ENCODE data around the gene ECI2. TPM values are rescaled to one million over a fixed set of nuclear protein-coding genes. Genes with fewer than 3 reads are reported as not detected.
"Not testable (repeated sequence)": the region's sequence is repeated elsewhere in the genome, so short reads cannot be mapped to it uniquely, and the experiment has no call there.

ECI2 gene
- total RNA-seq, 1 experiment from 2014 or later = 24.6 TPM

- no TSS peak for BruUV-seq (replicated peaks)
- no peak for DNase-seq
- no peak overlapping the region for H3K4me3 Mint-ChIP-seq (ENCODE audit: unreplicated experiment)
- intact Hi-C loops (cut with micrococcal nuclease; ENCODE audit: unreplicated experiment) = no loop called here
- H3K27ac Mint-ChIP-seq (ENCODE audit: unreplicated experiment) = no peak overlapping the region
- ChIA-PET CTCF (no interaction called here), POLR2A (no interaction called here)
- Histone ChIP-seq H3K4me1 (no peaks in the 10 kb centered on the region), H3K4me3 (ENCODE audit: low read depth, low read length) (no peak overlapping the region), H3K9me3 (no peaks in the 10 kb centered on the region), H3K27me3 (replicated peaks; ENCODE audit: control insufficient read depth, insufficient read depth, low read length) (no peaks in the 10 kb centered on the region), H3K36me3 (ENCODE audit: control insufficient read depth, insufficient read depth, low read length) (no peaks in the 10 kb centered on the region)
- no peaks in the 10 kb centered on the region for H3K36me3 Mint-ChIP-seq (ENCODE audit: insufficient read depth, unreplicated experiment)
- TF ChIP-seq CTCF (IDR thresholded peaks at IDR 0.05; ENCODE audit: insufficient read depth in 1 of 2, low read depth in 1 of 2, low read length in 1 of 2, severe bottlenecking in 1 of 2, unreplicated experiment in 1 of 2) = no peak
- no peaks in the 10 kb centered on the region for H3K9me3 Mint-ChIP-seq (ENCODE audit: unreplicated experiment)
- H3K4me1 Mint-ChIP-seq (ENCODE audit: low read depth, unreplicated experiment) = no peaks in the 10 kb centered on the region
- H3K27me3 Mint-ChIP-seq (ENCODE audit: insufficient read depth, unreplicated experiment) = no peaks in the 10 kb centered on the region
Measured at GRCh38 chr6:4091941-4092340, 43.4 kb downstream of the ECI2 start.

- H3K27ac Mint-ChIP-seq (ENCODE audit: unreplicated experiment); H3K4me1 Mint-ChIP-seq (ENCODE audit: low read depth, unreplicated experiment); H3K36me3 Mint-ChIP-seq (ENCODE audit: insufficient read depth, unreplicated experiment); H3K4me1 ChIP-seq; POLR2A ChIA-PET; intact Hi-C loops (cut with micrococcal nuclease; ENCODE audit: unreplicated experiment); CTCF ChIA-PET; H3K36me3 ChIP-seq (ENCODE audit: control insufficient read depth, insufficient read depth, low read length); H3K9me3 Mint-ChIP-seq (ENCODE audit: unreplicated experiment); BruUV-seq (replicated peaks); DNase-seq; H3K4me3 Mint-ChIP-seq (ENCODE audit: unreplicated experiment); H3K9me3 ChIP-seq; H3K27me3 Mint-ChIP-seq (ENCODE audit: insufficient read depth, unreplicated experiment); H3K4me3 ChIP-seq (ENCODE audit: low read depth, low read length); H3K27me3 ChIP-seq (replicated peaks; ENCODE audit: control insufficient read depth, insufficient read depth, low read length): not testable (repeated sequence)
Measured at GRCh38 chr6:4090043-4090442, 45.3 kb downstream of the ECI2 start.

DNA sequence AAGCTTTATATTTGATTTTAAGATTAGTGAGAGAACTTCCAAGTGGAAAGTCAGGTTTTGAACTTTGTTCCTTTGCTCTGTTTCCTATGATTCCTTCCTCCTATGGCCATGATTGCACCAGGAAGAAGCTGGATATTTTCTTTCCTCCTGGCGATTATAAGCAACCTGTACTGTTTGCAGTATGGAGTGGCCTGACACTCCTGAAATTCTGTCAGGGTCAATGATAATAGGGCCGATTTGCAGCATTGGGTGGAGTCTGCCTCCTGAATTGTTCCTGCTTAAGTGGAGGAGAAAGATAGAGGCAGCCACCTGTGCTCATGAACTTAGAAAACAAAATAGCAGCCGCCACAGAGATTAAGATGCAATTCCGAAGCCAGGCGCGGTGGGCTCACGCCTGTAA, 46.7 kb downstream of the ECI2 start:
- no peaks in the 10 kb centered on the region for H3K27me3 Mint-ChIP-seq (ENCODE audit: insufficient read depth, unreplicated experiment)
- CTCF ChIA-PET = interaction anchor here (0.7 kb wide), 1 partner anchor 30 kb away, joined by 3 read pairs; no protein-coding TSS in a partner anchor

More for the DNA sequence above, 46.7 kb downstream of the ECI2 start:
- no TSS peak for BruUV-seq (replicated peaks)
- H3K4me3 ChIP-seq (ENCODE audit: low read depth, low read length) = no peak overlapping the region
- no peak for DNase-seq
- H3K4me3 Mint-ChIP-seq (ENCODE audit: unreplicated experiment) = no peak overlapping the region
- H3K36me3 ChIP-seq (ENCODE audit: control insufficient read depth, insufficient read depth, low read length) = no peaks in the 10 kb centered on the region
- no peaks in the 10 kb centered on the region for H3K9me3 Mint-ChIP-seq (ENCODE audit: unreplicated experiment)
- H3K4me1 ChIP-seq = no peaks in the 10 kb centered on the region
- TF ChIP-seq CTCF (IDR thresholded peaks at IDR 0.05; ENCODE audit: insufficient read depth in 1 of 2, low read depth in 1 of 2, low read length in 1 of 2, severe bottlenecking in 1 of 2, unreplicated experiment in 1 of 2) = no peak
- POLR2A ChIA-PET = no interaction called here
- H3K27me3 ChIP-seq (replicated peaks; ENCODE audit: control insufficient read depth, insufficient read depth, low read length) = no peaks in the 10 kb centered on the region
- no peaks in the 10 kb centered on the region for H3K4me1 Mint-ChIP-seq (ENCODE audit: low read depth, unreplicated experiment)
- no peak overlapping the region for H3K27ac Mint-ChIP-seq (ENCODE audit: unreplicated experiment)
- H3K9me3 ChIP-seq = no peaks in the 10 kb centered on the region
- intact Hi-C loops (cut with micrococcal nuclease; ENCODE audit: unreplicated experiment) = no loop called here
- no peaks in the 10 kb centered on the region for H3K36me3 Mint-ChIP-seq (ENCODE audit: insufficient read depth, unreplicated experiment)
